Smooth muscle cell of the coronary artery (primary cell): ENCODE measurements around the gene MRC1. TPM values are rescaled to one million over a fixed set of nuclear protein-coding genes. Genes with fewer than 3 reads are reported as not detected.

ENCODE experiments used
- total RNA-seq: library from RNA; depleted of rRNA; stranded (reverse); fragments of >200 nt; gene quantifications from 2 replicates; pipeline ENCODE4 v1.2.3, GENCODE V29; 2014; ENCODE audit warnings: low replicate concordance

The MRC1 gene
- total RNA-seq = 0.12 TPM in 1 of 2 replicates, not detected in the other

DNA sequence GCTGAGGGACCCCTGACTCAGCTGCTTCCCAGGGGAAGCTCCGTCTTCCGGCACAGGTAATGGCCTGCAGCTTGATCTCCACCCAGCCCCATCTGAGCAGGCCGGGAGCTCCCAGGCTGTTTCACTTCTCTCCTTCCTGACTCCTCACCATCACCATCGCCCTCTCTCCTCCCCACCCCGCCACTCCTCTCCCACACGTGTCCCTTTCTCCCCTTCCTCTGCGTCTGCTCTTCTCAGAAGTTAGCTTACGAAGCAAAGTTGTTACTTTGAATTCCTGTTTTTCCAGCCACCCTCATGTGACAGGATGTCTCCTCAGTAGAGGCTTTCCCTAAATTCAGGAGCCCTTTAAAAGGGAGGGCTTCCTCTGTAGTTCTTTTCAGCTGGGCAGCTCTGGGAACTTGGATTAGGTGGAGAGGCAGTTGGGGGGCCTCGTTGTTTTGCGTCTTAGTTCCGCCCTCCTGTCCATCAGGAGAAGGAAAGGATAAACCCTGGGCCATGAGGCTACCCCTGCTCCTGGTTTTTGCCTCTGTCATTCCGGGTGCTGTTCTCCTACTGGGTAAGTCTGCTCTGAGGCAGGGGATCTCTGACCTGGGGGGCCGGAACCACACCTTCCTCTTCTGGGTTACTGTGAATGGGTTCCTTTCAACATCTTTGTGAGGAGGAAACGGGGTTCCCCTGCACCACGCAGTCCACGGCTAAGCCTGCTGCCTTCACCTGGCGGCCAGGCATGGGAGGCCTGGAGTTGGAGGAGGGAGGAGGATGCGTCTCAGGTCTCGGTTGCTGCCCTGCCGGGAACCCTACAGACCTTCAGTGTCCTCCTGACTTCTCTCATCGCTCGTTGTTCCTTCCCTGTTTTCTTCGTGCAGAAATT is at the start of gene MRC1:
MRC1 (plus strand) TSS at position 378 of the 871 bp plus-strand sequence; CDS start at position 496, 118 bp downstream.

DNA sequence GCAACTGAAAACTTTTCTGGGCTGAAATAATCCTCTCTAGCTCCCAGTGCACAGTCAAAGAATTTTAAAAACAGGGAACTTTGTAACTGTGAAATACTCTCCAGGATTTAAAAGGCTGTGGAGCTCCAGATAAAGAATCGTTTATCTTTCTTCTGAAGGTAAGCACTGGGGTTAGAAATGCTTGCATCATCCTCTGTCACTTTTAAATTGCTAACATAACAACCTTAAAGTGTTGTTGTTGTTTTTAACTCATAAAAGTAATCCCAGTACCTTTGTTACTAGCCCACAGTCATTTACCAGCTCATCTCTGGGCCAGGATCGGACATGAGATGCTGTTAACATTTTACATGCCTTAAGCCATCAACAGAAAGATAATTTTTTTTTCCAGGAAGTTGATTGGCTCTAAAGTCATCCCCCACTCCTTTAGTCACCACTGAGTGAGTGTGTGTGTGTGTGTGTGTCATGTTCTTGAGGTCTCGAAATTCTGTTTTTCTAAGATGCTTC is 142.8 kb downstream of the MRC1 start, which contains the start of gene SLC39A12:
SLC39A12 (plus strand) TSS at position 51 of the 504 bp plus-strand sequence. CDS start 1,359 bp downstream, outside the sequence.

Other genes starting within 250 kb of the MRC1 start
- 11.0 and 33.4 TPM in 2 replicates for gene HACD1, start 192.0 kb upstream of the MRC1 start, total RNA-seq
- 14.2 and 17.1 TPM in 2 replicates for gene STAM, start 165.2 kb upstream of the MRC1 start, total RNA-seq
- gene TMEM236, start 57.1 kb upstream of the MRC1 start, total RNA-seq = under 0.01 TPM in 1 of 2 replicates, not detected in the other
- gene SLC39A12, start 142.6 kb downstream of the MRC1 start, total RNA-seq = not detected in 2 replicates